HG03565 (cell line): ENCODE measurements around the gene CMPK1.
"Not testable (repeated sequence)": the region's sequence is repeated elsewhere in the genome, so short reads cannot be mapped to it uniquely, and the experiment has no call there.

Experiments used
- ATAC-seq: cut with Tn5 transposase; IDR thresholded peaks from one replicate; pipeline ENCODE4 v1.9.1; 2021; ENCODE audit warnings: mild to moderate bottlenecking, moderate library complexity; ENCODE audit not compliant: unreplicated experiment

The CMPK1 gene

GRCh38 chr1:47337350-47337749, 3.8 kb downstream of the CMPK1 start:
- ATAC-seq = no peak

- ATAC-seq = no peak
These were observed 4.9 kb downstream of the CMPK1 start for GRCh38 chr1:47338249-47339077.

- no peak for ATAC-seq
These were observed 6.6 kb downstream of the CMPK1 start for GRCh38 chr1:47340227-47340626.

- ATAC-seq = not testable (repeated sequence)
These were observed 13.4 kb downstream of the CMPK1 start for GRCh38 chr1:47346979-47347378.

DNA sequence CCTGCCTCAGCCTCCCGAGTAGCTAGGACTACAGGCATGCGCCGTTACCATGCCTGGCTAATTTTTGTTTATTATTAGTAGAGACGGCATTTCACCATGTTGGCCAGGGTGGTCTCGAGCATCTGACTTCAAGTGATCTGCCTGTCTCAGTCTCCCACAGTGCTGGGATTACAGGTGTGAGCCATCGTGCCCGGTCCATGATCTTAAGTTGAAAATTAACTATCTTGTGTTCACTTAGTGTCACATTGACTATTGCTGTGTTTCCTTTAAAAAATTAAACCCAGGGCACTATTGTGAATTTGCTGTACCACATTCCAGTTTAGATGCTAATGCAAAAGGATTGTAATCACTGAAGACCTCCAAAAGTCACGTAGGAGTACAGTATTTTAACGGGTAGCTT, 14.1 kb downstream of the CMPK1 start:
- no peak for ATAC-seq

- no peak for ATAC-seq
These were observed 14.7 kb downstream of the CMPK1 start for GRCh38 chr1:47348246-47348645.

- peak; percentile 92 for ATAC-seq
These were observed 17.7 kb downstream of the CMPK1 start for GRCh38 chr1:47351305-47351704.

DNA sequence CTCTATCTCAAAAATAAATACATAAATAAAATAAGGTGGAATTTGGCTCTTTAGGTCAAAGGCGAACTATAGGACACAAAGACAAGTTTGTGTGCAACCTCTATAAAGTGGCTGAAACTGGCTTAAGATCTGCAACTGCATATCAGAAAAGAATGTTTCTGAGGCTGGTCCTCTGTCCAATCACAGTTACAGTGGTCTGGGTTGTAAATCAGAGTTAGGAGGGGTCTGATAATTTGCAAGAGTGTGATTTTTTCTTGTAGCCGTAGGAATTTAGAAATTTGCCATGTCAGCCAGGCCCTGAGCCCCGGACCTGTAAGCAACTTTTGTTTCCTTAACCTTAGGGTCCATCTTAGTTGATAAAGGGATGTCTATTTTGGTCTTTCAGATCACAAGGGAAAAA, 27.8 kb downstream of the CMPK1 start:
- no peak for ATAC-seq

DNA sequence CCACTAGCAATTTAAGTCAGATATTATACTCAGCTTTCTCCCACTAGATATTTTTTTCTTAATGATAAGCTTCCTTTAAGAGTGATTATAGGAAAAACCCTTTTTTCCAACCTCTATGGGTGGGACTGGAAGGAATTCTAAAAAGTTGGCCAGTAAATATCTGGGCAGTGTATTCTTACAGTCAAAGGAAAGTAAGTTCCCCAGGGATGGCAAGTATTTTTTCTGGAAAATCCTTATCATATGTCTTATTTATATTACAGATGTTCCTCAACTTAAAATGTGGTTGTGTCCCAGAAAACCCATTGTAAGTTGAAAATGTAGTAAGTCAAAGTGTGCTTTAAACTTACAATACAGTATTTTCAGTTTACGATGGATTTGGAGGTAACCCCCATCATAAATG, 29.2 kb downstream of the CMPK1 start:
- no peak for ATAC-seq

- no peak for ATAC-seq
These were observed 34.1 kb downstream of the CMPK1 start for GRCh38 chr1:47367651-47368050.

DNA sequence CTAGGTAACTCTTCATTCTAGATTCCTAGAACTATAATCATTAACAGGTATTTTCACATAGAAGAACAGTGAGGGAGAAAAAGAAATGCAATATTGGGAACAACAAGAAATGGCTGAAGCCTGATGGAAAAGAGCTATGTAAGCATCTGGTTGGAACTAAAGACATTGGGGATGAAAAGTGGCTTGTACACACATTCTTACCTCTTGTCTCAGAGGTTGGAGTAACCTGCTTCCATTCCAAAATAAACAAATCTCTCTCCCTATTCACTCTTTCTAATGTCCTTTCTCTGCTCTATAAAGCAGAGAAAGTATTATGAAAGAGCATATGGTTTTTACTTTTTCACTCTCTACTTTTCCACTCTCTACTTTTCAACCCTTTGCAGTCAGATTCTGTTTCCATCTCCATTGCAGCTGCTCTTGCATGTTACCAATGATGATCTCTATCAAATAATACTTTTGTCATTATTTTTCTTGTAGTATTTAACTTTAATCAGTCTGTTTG, 37.5 kb downstream of the CMPK1 start:
- ATAC-seq = no peak

DNA sequence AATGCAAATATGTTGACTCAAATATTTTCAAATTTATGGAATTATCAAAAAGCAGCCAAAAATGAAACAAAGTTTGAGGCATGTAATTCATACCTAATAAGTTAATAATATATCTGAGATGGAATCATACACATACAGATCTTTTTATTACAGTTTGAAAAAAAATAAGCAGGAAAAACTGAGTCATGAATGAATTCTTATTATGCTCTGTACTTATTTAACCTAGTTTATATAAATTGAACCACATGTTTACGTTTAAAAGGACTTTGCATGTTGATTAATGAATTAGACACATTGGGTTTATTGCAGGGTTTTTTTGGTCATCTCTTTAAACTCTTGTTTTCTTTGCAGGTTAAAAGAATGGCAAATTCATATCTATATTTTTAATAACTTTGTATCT, 40.9 kb downstream of the CMPK1 start:
- no peak for ATAC-seq

- ATAC-seq = no peak
These were observed 44.6 kb downstream of the CMPK1 start for GRCh38 chr1:47378147-47378546.

GRCh38 chr1:47380699-47381098, 47.1 kb downstream of the CMPK1 start:
- ATAC-seq = no peak

DNA sequence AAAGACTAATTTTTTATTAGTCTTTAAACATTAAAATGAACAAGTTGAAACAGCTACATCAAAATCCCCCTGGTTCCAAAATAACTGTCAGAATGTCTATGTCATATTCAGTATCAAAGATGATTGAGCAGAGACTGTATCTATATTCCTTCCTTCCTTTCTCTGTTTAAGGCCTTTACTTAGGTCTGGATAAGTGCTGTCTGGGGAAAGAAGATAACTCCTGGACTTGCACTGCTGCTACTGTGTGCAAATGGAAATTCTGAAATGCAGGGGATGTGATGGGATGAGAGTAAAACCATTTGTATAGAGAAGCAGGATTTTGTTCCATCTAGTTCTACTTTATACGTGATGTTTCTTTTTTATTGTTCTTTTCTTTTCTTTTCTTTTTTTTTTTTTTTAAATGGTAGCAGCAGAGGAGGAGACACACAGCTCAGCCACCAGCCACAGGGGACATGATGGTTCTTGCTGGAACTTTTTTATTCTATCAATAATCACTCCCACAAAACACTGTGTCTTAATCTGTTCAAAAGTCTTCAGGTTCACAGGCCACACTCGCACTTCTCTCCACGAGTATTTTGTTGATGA, 48.9 kb downstream of the CMPK1 start:
- ATAC-seq = no peak

DNA sequence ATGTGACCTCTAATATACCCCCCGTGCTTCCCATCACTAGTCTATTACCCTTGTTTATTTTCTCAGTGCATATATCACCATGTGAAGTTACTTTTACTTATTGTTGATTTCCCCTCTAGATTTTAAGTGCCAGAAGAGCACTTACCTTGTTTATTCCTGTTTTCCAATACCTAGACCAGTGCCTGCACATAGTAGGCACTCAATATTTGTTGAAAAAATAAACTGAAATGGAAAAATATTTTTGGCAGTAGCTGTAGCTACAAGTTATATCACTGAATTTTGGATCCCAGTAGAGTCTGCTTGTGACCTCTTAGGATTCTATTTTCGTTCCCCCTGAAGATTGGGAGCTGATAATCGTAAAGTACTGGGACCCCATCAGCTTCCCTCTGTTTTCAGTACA, 50.5 kb downstream of the CMPK1 start:
- no peak for ATAC-seq

DNA sequence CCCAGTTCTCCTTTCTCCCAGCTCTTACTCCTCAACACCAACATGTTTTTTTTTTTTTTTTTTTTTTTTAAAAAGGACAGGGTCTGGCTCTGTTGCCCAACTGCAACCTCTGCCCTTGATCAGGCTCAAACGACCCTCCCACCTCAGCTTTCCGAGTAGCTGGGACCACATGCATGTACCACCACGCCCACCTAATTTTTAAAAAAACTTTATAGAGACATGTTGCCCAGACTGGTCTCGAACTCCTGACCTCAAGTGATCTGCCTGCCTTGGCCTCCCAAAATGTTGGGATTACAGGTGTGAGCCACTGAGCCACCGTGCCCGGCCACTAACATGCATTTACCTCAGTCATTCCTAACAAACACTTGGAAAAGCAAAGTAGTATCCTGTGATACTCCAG, 51.4 kb downstream of the CMPK1 start:
- ATAC-seq = no peak

GRCh38 chr1:47386268-47386667, 52.7 kb downstream of the CMPK1 start:
- no peak for ATAC-seq

DNA sequence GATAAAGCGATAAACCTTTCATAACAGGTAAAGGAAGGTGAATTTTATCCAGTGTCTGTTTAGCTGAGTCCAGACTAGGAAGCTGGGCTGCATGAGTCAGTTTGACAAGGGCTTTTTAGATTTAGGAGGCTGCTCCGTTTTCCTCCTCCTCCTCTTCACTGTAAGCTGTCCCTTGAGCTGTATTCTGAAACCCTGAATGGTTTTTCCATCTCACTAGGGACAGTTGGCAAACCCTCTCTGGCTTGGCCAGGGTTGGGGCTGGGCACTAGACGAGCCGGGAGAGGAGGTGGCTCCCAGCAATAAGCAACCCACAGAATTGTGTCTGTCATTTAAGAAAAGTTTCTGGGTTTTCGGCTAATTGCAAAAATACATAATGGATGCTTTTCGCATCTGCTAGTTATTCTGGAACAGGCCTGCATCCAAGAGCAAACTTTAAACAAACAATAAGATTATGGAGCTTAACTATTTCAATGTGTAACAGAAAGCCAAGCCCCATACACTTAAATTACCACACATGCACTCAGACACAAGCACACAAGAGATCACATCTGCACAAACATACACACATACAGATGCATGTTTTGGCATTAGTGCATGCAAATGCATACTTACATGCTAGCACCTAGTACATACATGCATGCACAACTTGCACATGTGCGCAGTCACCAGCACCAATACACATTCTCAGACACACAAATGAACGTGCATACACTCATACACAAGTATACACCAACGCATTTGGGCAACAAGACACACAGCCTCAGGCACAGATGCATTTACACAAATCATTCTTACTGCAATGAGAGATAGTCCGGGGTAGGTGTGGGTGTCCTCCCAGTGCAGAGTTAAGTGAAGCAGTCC, 54.7 kb downstream of the CMPK1 start:
- ATAC-seq = peak; percentile 6

- peak; percentile 77 for ATAC-seq
These were observed 55.3 kb downstream of the CMPK1 start for GRCh38 chr1:47388891-47389238.

GRCh38 chr1:47389731-47390130, 56.1 kb downstream of the CMPK1 start:
- no peak for ATAC-seq

GRCh38 chr1:47390843-47391242, 57.3 kb downstream of the CMPK1 start:
- ATAC-seq = no peak
